ENCODE measurements around the gene BCAR1. TPM values are rescaled to one million over a fixed set of nuclear protein-coding genes. Genes with fewer than 3 reads are reported as not detected.

The BCAR1 gene
- total and polyA plus RNA-seq, 2 of the 13 experiments (the other 11 are each of a cell fraction or from before 2014, with no cell fraction given), result 48.1 to 51.7 TPM

DNA sequence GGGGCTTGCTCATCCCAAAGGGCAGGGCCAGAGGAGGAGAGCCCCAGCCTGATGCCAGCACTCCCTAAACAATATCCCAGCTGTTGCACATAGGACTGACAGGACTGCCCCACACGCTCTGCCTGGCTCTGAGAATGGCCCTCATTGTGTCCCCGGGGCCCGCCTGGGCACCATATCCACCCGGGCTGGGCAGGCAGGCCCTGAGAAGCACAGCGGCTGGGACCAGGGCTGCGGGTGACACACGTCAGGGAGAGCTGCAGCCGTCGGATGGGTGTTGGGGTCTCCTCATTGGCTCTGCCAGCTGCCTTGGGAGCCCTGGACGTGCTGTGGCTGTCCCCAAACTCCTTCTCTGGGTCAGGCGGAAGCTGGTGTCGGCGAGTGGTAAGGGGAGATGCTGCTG is 4.2 kb downstream of the BCAR1 start:
- Histone ChIP-seq H3K9me3 (ENCODE audit: low read length) (no peaks in the 10 kb centered on the region), H4K20me1 (ENCODE audit: insufficient read depth, low read length) (peaks cover 20% of the 10 kb centered on the region), H3K27me3 (ENCODE audit: control insufficient read depth in 1 of 2, insufficient read depth in 2 of 2, low read length in 2 of 2) (no peaks in the 10 kb centered on the region; a peak in 1 of 5 replicates), H3K4me3 (replicated peaks in 1 of 3; ENCODE audit: insufficient read depth in 1 of 3, low read depth in 2 of 3, low read length in 3 of 3) (peak overlapping the region in 1 of 3 experiments; percentile 63; a peak in 2 of 6 replicates), H3K79me2 (ENCODE audit: insufficient read depth, low read length) (peaks cover 83% of the 10 kb centered on the region), H3K27ac (ENCODE audit: extremely low read length, insufficient read depth, low read length) (peak overlapping the region; percentile 97), H2AFZ (ENCODE audit: low read length) (no peak overlapping the region), H3K4me2 (ENCODE audit: low read depth, low read length) (peak overlapping the region; percentile 84), H3K9ac (ENCODE audit: insufficient read depth, low read depth, low read length) (peak overlapping the region; percentile 99), H3K36me3 (replicated peaks in 1 of 2; ENCODE audit: control insufficient read depth in 1 of 2, insufficient read depth in 2 of 2, low read length in 2 of 2) (peaks cover 9 to 13% of the 10 kb centered on the region in 2 experiments), H3K4me1 (ENCODE audit: insufficient read depth, low read length) (peaks cover 77% of the 10 kb centered on the region)
- WGBS (ENCODE audit: low lambda C conversion rate), result 91% methylated on average over 4 of the region's 13 CpGs
- ChIA-PET POLR2A (interaction anchor here (0.9 to 14.7 kb wide), 4 partner anchors 8 to 61 kb away, joined by 4 to 312 read pairs (median 46); no protein-coding TSS in a partner anchor), CTCF (ENCODE audit: low intra/inter-chr PET ratio, low total read pairs) (no interaction called here)
- ATAC-seq (no peak), FAIRE-seq (no peak), DNase-seq (ENCODE audit: low spot score) (no peak)
- in situ Hi-C loops (cut with HindIII; ENCODE audit: extremely low pct_ligation_motif_present, low pct_unique_long_range_greater_than_20kb) (no loop called here), intact Hi-C loops (cut with micrococcal nuclease; ENCODE audit: unreplicated experiment) (loop anchor here (5.0 kb wide), 1 partner anchor 250 kb away; the partner anchor contains the start of gene ZNRF1)
- no TSS peak for BruUV-seq (replicated peaks)
- no peak for TF ChIP-seq REXO4 (CRISPR knock-in tag; IDR thresholded peaks at IDR 0.05; ENCODE audit: borderline replicate concordance)
- TF ChIP-seq IKZF1 (IDR thresholded peaks at IDR 0.05), result no peak
- no peak for TF ChIP-seq FLYWCH1 (CRISPR knock-in tag; IDR thresholded peaks at IDR 0.05)
- TF ChIP-seq ZNF737 (CRISPR knock-in tag; IDR thresholded peaks at IDR 0.05; ENCODE audit: borderline replicate concordance), result no peak
- no peak for TF ChIP-seq TEAD2 (CRISPR knock-in tag; IDR thresholded peaks at IDR 0.05)
- no peak for TF ChIP-seq ZNF232 (CRISPR knock-in tag; IDR thresholded peaks at IDR 0.05; ENCODE audit: borderline replicate concordance)
- TF ChIP-seq POLR2G (IDR thresholded peaks at IDR 0.05; ENCODE audit: low read depth, low read length), result 0 out of 2 replicates have a peak, but pooled peaks have one; percentile 12
- no peak for TF ChIP-seq ZNF891 (CRISPR knock-in tag; IDR thresholded peaks at IDR 0.05)
- peak; percentile 55; the same call in 1 of the 2 replicates for TF ChIP-seq RBFOX2 (IDR thresholded peaks at IDR 0.05; ENCODE audit: low read depth, low read length)
- peak; percentile 36; the same call in 1 of the 2 replicates for TF ChIP-seq TMF1 (CRISPR knock-in tag; IDR thresholded peaks at IDR 0.05; ENCODE audit: low read depth)
- no peak for TF ChIP-seq MIER3 (CRISPR knock-in tag; IDR thresholded peaks at IDR 0.05; ENCODE audit: borderline replicate concordance)
- peak; percentile 44; the same call in 1 of the 2 replicates for TF ChIP-seq NFKB2 (CRISPR knock-in tag; IDR thresholded peaks at IDR 0.05; ENCODE audit: borderline replicate concordance)
- TF ChIP-seq, protein P1, sequence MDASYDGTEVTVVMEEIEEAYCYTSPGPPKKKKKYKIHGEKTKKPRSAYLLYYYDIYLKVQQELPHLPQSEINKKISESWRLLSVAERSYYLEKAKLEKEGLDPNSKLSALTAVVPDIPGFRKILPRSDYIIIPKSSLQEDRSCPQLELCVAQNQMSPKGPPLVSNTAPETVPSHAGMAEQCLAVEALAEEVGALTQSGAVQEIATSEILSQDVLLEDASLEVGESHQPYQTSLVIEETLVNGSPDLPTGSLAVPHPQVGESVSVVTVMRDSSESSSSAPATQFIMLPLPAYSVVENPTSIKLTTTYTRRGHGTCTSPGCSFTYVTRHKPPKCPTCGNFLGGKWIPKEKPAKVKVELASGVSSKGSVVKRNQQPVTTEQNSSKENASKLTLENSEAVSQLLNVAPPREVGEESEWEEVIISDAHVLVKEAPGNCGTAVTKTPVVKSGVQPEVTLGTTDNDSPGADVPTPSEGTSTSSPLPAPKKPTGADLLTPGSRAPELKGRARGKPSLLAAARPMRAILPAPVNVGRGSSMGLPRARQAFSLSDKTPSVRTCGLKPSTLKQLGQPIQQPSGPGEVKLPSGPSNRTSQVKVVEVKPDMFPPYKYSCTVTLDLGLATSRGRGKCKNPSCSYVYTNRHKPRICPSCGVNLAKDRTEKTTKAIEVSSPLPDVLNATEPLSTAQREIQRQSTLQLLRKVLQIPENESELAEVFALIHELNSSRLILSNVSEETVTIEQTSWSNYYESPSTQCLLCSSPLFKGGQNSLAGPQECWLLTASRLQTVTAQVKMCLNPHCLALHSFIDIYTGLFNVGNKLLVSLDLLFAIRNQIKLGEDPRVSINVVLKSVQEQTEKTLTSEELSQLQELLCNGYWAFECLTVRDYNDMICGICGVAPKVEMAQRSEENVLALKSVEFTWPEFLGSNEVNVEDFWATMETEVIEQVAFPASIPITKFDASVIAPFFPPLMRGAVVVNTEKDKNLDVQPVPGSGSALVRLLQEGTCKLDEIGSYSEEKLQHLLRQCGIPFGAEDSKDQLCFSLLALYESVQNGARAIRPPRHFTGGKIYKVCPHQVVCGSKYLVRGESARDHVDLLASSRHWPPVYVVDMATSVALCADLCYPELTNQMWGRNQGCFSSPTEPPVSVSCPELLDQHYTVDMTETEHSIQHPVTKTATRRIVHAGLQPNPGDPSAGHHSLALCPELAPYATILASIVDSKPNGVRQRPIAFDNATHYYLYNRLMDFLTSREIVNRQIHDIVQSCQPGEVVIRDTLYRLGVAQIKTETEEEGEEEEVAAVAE (CRISPR knock-in tag; IDR thresholded peaks at IDR 0.05; ENCODE audit: borderline replicate concordance), result no peak
- peak; percentile 96 for TF ChIP-seq HNRNPL (IDR thresholded peaks at IDR 0.05; ENCODE audit: low read depth, low read length)
- TF ChIP-seq PRPF4 (IDR thresholded peaks at IDR 0.05; ENCODE audit: low read depth, low read length, poor library complexity, severe bottlenecking), result peak; percentile 81
- no peak for TF ChIP-seq ATM (IDR thresholded peaks at IDR 0.05; ENCODE audit: borderline replicate concordance)
- 0 out of 3 replicates have a peak, but pooled peaks have one; percentile 14 for TF ChIP-seq MXI1 (IDR thresholded peaks at IDR 0.05; ENCODE audit: borderline replicate concordance, low read depth, low read length)
- TF ChIP-seq ZNF138 (CRISPR knock-in tag; IDR thresholded peaks at IDR 0.05; ENCODE audit: low read depth), result no peak
- TF ChIP-seq ZNF430 (CRISPR knock-in tag; IDR thresholded peaks at IDR 0.05), result no peak
- TF ChIP-seq ZNF570 (CRISPR knock-in tag; IDR thresholded peaks at IDR 0.05; ENCODE audit: borderline replicate concordance), result no peak
- no peak for TF ChIP-seq NR3C1 (CRISPR knock-in tag; IDR thresholded peaks at IDR 0.05)
- no peak for TF ChIP-seq REL (CRISPR knock-in tag; conservative IDR thresholded peaks at IDR 0.05)
- no peak for TF ChIP-seq ZMAT3 (CRISPR knock-in tag; conservative IDR thresholded peaks at IDR 0.05)
- no peak for TF ChIP-seq MED13 (CRISPR knock-in tag; IDR thresholded peaks at IDR 0.05)

Measured in HepG2 (cell line).